Smooth muscle cell of the coronary artery (primary cell): Measurements from ENCODE around the gene ROPN1. TPM values are rescaled to one million over a fixed set of nuclear protein-coding genes. Genes with fewer than 3 reads are reported as not detected.

Source experiments
- total RNA-seq: library from RNA; depleted of rRNA; stranded (reverse); fragments of >200 nt; gene quantifications from 2 replicates; pipeline ENCODE4 v1.2.3, GENCODE V29; 2014; ENCODE audit warnings: low replicate concordance

Gene ROPN1
- total RNA-seq: not detected in 2 replicates

DNA sequence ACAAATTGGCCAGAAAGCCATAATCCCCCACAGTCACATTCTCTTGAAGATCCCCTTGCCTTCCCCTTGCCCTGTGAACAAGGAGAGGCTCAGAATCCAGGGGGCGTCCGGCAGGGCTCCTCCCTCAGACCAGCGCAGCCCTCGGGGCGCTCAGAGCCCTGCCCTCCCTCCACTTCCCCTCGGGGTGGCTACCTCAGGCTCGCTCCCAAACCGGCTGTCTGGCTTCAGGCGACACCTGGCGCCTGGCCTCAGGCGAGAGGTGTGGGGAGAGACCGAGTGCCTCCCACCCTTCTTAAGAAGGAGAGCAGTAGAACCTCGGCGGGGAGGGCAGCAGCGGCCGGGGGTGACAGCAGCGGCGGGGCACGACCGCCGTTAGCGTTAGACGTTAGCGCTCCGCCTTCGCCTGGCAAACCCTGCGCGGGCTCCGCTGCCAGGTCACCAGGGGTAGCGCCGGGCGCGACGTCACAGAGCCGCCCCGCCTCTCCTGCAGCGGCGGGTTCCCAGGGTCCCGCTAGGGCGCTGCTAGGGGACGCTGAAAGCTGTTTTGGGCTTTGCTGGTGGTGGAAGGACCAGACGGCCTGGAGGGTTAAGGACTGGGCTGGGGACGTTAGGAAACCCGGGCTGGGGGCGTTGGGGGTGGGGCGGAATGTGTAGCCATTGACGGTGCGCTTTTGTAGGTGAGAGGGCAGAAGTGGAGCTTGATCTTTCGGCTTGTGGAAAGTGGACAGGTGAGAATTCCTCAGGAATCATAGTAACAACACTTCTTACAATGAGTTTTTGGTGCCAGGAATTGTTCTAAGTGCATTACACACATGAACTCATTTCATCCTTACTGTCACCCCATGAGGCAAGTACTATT is at the start of gene ROPN1:
Gene ROPN1 (minus strand): TSS at position 395 of the 859 bp plus-strand sequence. CDS start 11,643 bp downstream, outside the sequence.

DNA sequence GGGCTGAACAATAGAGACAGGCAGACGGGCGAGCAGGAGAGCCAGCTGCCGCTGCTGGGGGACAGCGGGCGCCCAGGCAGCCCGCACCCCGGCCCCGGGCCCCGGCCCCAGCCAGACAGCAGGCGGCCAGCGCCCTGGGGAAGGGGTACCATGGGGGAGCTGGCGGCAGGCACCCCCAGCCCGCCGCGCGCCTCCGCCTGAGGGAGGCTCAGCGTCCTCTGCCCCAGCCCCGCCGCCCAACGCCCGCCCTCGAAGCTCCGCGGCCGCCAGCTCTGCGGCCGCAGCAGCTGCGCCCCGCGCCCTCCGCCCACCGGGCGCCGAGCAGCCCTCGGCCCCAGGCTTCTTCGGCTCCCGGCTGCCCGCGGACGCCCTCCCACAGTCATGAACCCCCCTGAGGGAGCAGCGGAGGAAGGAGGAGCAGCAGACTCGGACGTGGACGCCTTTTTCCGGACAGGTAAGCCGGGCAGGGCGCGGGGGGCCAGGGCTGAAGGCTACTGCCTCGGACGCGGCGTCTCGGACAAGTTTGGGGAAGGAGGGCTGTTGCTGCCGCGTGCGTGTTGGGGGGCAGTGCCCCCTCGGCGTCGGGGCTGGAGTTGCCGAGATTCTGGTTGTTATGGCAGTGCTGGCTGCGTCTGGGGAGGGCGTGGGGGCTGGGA is 41.6 kb upstream of the ROPN1 start, which contains the start of gene KALRN:
Gene KALRN (plus strand): TSS at position 10 of the 656 bp plus-strand sequence.

DNA sequence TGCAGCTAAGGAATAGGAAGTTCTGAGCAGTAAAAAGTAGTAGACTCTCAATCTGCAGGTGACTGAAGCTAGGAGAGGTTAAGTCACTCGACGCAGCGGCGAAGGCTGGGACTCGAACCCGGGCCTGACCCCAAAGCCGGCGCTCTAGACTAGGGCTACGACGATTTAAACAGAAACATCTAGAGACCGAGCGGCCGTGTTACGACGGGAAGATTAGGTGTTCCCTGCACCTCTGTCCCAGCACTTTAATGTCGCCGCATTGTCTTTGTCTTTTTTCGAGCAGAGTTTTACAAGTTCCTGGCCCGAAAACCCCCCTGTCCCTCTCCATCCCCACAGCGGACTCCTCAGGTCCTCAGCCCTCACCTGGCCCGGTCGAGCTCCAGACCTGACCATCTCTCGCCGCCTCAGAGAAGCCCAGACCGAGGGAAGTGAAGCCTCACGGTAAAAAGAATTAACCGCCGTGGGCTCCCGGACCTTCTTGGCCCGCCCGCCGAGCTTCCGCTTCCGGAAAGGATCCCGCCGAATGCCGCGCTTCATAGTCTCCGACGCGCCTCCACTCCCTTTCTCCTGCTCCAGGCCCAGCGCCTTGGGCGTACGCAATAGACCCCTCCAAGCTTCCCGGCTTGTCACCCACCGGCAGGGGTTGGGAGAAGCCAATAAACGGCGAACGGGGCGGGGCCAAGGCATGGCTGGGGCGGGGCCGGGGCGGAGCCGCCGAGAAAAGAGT is 31.0 kb downstream of the ROPN1 start, which contains the start of gene CCDC14:
Gene CCDC14 (minus strand): TSS at position 449 of the 727 bp plus-strand sequence. CDS start 56 bp downstream, at position 393.

Other genes starting within 250 kb of the ROPN1 start
- gene MYLK, start 107.8 kb downstream of the ROPN1 start, total RNA-seq: 85.2 and 276 TPM in 2 replicates
- gene CCDC14, start 30.9 kb downstream of the ROPN1 start, total RNA-seq: 16.4 and 19.4 TPM in 2 replicates
- 0.83 and 2.7 TPM in 2 replicates for gene KALRN, start 41.2 kb upstream of the ROPN1 start, total RNA-seq